B cell (primary cell): ENCODE data around the gene GABRB2.

Experiments
- CTCF ChIP-seq: fragments of 200-600 bp; IDR thresholded peaks from one replicate; pipeline ENCODE4 v1.8.0; 2022; ENCODE audit warnings: antibody characterized with exemption, mild to moderate bottlenecking
- EZH2 ChIP-seq: IDR thresholded peaks from 2 replicates; pipeline ENCODE4 v1.6.1; 2012; ENCODE audit warnings: borderline replicate concordance, low read depth, mild to moderate bottlenecking, moderate library complexity, low read length; ENCODE audit not compliant: insufficient read depth, poor library complexity, severe bottlenecking

GRCh38 chr5:161547738-161548486 lies 1.4 kb upstream of the GABRB2 start:
- TF ChIP-seq CTCF (no peak), EZH2 (no peak)
